ENCODE data around the gene NPLOC4.
A peak's percentile ranks its signal among the peaks of the same experiment; 100 is the strongest.
"Not testable (repeated sequence)": the region's sequence is repeated elsewhere in the genome, so short reads cannot be mapped to it uniquely, and the experiment has no call there.

Gene NPLOC4

DNA sequence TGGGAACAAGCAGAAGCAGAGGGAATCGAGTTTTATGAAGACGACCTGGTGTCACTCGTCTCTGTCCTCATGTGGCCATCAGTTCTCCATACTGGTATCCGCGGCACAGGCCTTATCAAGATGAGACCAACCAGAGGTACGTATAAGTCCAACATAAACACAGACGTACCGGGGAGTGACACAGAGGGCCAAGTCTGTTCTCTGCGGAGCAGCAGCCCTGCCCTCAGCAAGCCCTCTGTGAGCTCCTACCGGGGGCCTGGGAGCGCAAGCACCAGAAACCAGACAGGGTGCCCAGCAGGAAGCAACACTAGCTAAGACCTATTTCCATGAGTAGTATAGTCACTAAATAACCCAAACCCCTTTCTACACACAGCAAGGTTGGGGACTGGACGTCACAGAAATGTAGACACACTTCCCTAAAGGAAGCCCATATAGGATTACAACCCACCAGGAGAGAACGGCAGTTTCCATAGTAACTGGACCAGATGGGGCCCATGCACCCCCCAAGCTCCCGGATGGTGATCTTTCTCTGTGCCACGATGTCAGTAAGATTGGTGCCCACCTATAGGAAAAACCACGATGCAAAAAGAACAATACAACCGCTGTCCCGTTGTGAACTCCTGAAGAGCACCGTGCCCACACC, 45.8 kb upstream of the NPLOC4 start:
- DNase-seq (ENCODE audit: extremely low read depth, low read depth) = no peak
- TF ChIP-seq, protein P1, sequence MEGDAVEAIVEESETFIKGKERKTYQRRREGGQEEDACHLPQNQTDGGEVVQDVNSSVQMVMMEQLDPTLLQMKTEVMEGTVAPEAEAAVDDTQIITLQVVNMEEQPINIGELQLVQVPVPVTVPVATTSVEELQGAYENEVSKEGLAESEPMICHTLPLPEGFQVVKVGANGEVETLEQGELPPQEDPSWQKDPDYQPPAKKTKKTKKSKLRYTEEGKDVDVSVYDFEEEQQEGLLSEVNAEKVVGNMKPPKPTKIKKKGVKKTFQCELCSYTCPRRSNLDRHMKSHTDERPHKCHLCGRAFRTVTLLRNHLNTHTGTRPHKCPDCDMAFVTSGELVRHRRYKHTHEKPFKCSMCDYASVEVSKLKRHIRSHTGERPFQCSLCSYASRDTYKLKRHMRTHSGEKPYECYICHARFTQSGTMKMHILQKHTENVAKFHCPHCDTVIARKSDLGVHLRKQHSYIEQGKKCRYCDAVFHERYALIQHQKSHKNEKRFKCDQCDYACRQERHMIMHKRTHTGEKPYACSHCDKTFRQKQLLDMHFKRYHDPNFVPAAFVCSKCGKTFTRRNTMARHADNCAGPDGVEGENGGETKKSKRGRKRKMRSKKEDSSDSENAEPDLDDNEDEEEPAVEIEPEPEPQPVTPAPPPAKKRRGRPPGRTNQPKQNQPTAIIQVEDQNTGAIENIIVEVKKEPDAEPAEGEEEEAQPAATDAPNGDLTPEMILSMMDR (IDR thresholded peaks at IDR 0.05; ENCODE audit: low read depth, low read length) = no peak

DNA sequence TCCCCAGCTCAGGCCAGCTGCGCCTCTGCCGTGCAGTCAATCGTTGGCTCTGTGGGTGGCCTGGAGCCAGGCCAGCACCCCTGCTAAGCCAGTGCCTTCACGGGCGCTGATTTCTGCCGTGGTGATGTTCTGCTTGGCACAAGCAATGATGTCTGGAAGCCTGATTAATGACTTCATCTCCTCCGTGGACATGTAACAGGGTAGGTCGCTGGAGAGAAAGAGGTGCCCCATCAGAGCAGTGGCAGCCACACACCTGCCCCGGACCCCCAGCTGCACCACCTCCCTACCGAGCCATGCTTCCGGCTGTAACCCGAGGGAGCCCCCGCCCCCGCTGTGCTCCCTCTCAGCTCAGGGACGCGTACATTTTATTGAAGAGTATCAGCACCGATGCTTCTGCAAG, 44.8 kb upstream of the NPLOC4 start:
- DNase-seq (ENCODE audit: extremely low read depth, low read depth) = no peak
- TF ChIP-seq, protein P1 (IDR thresholded peaks at IDR 0.05; ENCODE audit: low read depth, low read length) = no peak

DNA sequence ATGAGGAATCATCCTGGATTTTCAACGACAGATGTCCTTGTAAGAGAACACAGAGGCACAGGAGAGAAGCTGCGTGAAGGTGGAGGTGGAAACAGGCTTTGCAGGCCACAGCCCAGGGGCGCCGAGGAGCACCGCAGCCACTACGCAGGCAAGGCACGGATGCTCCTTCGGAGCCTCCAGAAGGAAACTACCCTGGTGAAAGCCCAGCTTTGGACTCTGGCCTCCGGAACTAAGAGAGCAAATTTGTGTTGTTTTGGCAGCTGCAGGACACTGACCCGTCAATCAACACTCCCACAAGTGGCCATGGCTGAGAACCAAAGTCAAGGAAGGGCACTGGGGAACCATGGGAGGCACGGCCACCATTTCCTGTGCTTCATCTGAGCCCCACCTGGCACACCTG, 43.2 kb upstream of the NPLOC4 start:
- no peak for DNase-seq (ENCODE audit: extremely low read depth, low read depth)
- TF ChIP-seq, protein P1 (IDR thresholded peaks at IDR 0.05; ENCODE audit: low read depth, low read length) = no peak

DNA sequence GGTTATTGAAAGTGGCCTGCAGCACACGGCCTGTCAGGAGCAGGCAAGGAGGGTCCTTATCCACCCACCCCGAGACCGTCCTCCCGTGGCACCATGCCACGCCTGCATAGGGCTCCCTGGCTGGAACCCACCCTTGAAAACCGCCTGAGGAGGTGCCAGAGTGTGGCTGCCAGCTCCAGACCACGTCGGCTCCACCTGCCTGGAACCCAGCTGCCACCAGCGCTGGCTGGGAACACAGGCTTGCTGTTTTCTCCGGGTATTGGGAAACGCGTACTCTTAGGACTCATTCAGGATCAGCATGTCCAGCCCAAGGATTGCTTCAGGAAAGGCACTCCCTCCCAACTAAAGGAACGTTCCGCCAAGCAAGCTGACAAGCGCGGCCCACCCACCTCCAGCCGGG, 40.0 kb upstream of the NPLOC4 start:
- DNase-seq (ENCODE audit: extremely low read depth, low read depth) = no peak
- TF ChIP-seq, protein P1 (IDR thresholded peaks at IDR 0.05; ENCODE audit: low read depth, low read length) = no peak

DNA sequence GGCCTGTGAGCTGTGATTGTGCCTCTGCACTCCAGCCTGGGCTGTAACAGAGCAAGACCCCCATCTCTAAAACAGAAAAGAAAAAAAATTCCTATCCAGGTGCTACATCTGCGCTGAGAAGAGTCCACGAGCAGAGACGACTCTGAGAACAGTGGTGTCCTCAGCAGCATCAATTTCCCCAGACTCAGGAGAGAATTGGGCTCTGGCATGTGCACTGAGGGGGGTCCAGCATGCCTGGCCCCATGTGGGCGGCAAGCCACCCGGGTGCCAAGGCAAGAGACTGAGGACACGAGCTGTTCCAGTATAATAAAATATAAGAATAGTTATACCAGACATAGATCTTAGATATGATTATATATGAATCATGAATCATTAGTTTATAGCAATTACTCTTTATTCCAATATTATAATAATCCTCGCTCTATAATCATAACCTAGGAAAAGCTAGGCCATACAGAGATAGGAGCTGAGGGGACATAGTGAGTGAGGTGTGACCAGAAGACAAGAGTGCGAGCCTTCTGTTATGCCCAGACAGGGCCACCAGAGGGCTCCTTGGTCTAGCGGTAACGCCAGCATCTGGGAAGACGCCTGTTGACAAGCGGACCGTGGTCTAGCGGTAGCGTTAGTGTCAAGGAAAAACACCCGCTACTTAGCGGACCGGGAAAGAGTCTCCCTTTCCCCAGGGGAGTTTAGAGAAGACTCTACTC, 38.8 kb upstream of the NPLOC4 start:
- TF ChIP-seq, protein P1 (IDR thresholded peaks at IDR 0.05; ENCODE audit: low read depth, low read length) = peak; percentile 34
- DNase-seq (ENCODE audit: extremely low read depth, low read depth) = not testable (repeated sequence)

DNA sequence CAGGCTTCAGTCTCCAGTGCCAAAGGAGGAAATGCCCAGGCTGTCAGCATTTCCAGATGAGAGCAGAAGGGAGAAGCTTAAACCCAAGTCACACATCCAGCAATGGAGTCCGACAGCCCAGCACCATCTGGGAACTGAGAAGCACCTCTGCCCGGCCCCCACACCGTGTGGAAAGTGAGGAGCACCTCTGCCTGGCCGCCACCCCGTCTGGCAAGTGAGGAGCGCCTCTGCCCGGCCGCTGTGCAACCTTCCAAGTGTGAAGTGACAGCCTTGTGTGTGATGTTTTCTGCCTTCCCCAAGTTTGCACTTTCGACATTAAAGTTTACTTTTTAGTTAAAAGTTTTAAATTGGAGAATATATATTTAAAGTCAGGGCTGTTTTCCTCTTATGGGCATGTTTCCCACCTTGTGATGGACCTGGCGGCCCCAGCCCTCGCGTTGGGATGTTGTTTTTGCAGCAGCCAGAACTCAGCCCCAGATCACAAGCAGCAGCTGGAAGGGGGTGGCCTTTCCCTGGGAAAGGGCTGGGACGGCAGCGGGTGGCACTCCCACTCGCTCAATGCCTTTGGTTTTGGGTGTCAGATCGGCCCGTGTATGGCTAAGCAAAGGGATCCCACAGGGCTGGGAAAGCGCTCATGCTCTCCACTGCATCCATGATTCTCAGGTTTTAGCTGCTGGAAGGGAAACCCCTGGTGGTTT, 36.8 kb upstream of the NPLOC4 start:
- TF ChIP-seq, protein P1 (IDR thresholded peaks at IDR 0.05; ENCODE audit: low read depth, low read length) = no peak
- no peak for DNase-seq (ENCODE audit: extremely low read depth, low read depth)

DNA sequence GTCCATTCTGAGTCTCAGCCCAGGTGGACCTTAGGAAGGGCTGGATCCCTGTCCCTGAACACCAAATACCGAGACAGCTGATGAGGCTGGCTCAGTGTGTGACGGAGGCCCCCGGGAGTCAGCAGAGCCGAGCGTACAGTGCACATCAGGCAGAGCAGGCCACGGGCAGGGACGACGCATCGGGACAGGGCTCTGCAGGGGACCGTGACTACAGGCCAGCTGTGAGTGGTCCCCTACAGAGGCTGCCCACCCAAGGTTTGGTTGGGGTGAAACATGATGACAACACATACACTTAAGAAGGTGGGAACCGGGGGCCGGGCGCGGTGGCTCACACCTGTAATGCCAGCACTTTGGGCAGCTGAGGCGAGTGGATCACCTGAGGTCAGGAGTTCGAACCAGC, 36.0 kb upstream of the NPLOC4 start:
- DNase-seq (ENCODE audit: extremely low read depth, low read depth) = no peak
- TF ChIP-seq, protein P1 (IDR thresholded peaks at IDR 0.05; ENCODE audit: low read depth, low read length) = no peak

Measured in AG09319 (cell line).